ENCODE data around the gene SORD.
"Not testable (repeated sequence)": the region's sequence is repeated elsewhere in the genome, so short reads cannot be mapped to it uniquely, and the experiment has no call there.

The SORD gene

DNA sequence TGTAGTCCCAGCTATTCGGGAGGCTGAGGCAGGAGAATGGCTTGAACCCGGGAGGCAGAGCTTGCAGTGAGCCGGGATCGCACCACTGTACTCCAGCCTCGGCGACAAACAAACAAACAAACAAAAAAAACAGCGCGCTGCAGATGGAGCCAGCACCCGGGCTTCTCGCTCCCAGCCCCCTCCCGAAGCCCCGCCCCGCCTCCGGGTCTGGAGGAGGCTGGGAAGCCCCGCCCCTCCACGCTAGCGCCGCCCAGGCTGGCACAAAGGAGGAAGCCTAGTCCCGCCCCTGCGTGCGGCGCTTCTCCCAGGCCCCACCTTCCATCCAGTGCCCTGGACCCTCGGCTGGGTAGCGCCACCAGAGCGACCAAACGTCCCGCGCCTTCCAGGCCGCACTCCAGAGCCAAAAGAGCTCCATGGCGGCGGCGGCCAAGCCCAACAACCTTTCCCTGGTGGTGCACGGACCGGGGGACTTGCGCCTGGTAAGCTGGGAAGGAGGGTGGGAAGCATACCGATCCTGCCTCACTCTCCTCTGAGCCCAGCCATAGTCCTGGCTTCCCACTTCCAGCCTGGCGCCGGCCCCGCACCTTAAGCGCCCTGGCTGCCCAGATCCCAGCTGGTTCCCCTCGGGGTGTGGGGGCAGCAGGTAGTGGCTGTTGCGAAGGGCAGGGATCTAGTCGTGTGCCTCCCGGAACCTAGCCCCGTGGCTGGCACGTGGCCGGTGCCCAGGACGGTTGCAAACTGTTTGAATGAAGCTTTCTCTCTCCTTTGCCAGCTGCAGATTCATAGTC, at the start of gene SORD:
SORD (plus strand) TSS at position 325 of the 788 bp plus-strand sequence; CDS start at position 414, 89 bp downstream.
- DNase-seq (ENCODE audit: low read depth, low spot score) = peak; percentile 75

DNA sequence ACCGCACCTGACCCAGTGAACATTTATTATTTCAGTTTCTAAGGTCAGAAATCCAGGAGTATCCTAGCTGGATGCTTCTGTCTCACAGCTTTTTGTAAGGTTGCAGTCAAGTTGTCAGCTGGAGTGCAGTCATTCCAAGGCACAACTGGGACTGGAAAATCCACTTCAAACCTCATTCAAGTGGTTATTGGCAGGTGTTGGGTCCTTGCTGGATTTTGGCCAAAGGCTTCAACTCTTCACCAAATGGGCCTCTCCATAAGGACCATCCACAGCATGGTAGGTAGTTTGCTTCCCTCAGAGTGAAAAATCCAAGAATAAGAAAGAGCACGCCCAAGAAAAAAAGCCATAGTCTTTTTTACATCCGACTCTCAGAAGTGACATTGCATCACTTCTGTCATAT, 46.8 kb upstream of the SORD start:
- DNase-seq (ENCODE audit: low read depth, low spot score) = not testable (repeated sequence)

DNA sequence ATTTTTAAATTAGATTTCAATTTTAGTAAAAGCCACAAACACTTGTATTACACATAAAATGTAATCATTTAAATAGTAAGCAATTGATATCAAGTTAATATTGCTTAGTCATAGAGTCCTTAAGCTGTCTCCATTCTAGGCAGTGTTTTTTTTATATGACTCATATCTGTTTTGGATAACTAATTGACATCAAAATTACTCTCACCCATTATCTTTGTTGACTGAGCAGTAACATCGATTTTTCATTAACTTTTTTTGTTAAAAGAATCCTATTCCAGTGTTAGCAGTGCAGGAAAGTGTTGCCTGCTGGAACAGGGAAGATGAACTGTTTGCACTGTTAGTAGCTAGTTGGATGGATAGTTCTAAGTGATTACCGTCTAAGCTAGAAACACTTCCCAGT, 45.2 kb upstream of the SORD start:
- not testable (repeated sequence) for DNase-seq (ENCODE audit: low read depth, low spot score)

DNA sequence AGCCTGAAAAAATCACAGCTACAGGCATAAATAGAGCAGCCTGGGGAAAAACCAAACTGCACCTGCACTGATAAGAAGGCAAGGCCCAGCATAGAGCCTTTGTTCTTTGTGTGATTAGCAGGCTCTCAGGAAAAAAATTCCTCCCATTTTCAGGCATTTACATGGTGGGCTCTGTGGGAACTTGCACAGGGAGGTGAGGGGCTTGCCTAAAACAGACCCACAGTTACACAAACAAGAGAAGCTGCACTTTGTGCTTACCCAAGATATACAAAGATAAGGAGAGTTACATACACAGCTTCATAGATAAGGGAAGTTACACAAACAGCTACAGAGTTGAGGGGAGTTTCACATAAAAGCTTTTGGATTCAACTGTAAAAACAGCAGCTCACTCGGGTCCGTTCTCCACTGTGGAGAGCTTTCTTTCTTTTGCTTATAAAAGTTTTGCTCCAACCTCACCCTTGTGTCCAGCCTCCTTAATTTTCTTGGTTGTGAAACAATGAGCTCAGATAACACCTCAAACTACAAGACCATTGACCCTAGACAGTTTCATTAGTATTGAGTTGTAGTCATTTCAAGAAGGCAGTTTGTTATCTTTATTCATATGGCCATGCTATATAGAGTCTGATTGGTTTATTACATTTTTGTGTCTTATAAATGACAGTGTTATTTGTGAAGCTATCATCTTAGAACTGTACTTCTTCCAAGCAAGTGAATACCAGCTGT, 43.2 kb upstream of the SORD start:
- not testable (repeated sequence) for DNase-seq (ENCODE audit: low read depth, low spot score)

DNA sequence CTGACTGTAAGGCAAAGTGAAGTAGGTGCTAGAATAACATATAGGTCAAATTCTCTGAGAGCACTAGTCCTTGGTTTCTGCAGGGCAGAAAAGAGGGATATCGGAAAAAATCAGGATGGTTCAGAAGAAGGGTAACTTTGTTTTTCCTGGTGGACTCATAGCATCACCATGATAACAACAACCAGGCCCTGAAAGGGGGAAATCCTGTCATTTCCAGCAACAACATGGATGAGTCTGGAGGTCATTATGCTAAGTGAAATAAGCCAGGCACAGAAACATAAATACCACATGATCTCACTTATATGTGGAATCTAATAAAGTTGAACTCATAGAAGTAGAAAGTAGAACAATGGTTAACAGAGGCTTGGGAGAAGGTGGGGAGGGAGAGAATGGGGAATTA, 38.9 kb upstream of the SORD start:
- not testable (repeated sequence) for DNase-seq (ENCODE audit: low read depth, low spot score)

DNA sequence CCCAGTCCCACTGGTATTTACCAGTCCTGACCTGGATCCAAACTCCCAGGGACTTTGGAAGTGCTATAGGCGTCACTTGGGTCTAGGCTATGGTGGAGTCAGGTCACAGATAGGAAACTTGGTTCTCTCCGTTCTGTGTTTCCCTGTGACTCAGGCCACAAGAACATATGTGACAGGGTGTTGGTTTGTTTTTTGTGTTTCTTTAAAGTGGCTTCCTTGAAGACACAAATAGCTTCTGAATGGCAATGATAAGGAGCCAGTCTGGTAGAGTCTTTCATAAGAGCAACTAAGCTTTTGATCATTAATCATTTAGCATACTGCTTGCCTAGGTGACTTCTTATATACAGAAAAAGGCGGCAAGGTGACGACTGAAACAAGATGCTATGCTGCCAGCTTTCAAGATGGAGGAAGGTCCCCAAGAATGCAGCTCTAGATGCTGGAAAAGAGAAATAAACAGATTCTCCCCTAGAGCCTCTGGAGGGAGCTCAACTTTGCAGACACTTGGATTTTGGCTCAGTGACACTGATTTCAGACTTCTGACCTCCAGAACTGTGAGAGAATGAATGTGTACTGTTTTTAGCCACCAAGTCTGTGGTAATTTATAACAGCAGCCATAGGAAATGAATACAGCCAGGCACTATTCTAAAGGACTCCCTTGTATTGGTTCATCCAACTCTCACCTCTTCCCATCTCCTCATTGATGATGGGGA, 36.5 kb upstream of the SORD start:
- not testable (repeated sequence) for DNase-seq (ENCODE audit: low read depth, low spot score)

DNA sequence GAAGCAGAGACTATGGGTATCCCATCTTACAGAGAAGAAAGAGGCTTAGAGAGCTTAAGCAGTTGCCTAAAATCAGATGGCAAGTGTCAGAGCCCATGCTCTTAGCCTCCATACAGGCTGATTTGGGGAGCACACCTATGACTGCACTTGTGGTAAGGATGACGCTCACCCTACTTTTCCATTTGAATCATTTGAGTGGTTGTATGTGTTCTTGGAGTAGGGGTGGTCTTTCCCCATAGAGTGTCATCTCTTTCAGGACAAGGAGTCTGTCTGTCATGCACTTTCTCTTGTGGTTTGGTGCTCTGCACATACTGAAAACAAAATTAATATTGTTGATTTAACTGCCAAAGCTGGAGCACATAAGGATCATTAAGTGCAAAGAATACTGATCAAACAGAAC, 35.3 kb upstream of the SORD start:
- not testable (repeated sequence) for DNase-seq (ENCODE audit: low read depth, low spot score)

DNA sequence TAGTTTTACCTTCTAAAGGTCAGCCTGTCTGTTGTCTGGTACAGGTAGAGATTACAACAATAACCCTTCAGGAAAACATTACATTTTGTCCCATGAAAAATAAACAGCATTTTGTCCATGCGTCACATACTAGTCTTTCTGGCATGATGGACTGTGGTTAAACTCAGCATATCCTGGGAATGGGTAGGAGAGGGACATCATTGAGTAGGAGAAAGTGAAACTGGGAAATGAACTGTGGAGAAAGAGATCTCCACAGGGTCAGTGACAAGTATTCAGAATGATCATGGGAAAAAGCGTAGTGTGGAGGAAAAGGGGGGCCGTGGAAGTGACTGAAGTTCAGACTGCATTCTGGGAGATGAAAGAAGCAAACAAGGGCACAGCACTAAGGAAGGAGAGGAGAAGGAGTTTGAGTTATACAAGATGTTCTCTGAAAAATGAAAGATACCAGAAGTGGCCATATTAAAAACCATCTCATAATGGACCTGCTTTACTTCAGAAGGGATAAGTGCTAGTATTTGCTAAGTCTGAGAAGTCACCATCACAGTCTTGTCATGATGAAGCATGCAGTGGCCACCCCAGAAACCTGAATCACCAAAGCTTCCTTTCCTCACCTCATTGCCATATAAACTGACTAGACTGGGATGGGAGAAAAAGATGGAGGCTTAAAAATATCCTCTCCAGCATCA, 34.7 kb upstream of the SORD start:
- DNase-seq (ENCODE audit: low read depth, low spot score) = not testable (repeated sequence)

DNA sequence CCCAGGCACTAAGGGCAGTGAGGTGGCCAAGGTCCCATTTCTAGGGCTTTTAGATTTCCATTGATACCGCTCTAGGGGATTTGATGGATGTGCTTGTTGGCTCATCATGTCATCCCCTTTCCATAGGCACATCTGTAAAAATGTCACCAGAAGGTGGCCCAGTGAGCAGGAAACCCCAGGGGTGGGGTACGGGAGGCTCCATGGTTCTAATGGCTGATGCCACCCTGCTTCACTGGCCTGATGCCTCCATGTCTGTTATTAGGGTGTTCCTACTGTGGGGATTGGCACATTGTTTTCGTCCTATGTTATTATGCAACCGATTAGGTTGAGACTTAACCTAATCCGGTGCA, 34.1 kb upstream of the SORD start:
- not testable (repeated sequence) for DNase-seq (ENCODE audit: low read depth, low spot score)

DNA sequence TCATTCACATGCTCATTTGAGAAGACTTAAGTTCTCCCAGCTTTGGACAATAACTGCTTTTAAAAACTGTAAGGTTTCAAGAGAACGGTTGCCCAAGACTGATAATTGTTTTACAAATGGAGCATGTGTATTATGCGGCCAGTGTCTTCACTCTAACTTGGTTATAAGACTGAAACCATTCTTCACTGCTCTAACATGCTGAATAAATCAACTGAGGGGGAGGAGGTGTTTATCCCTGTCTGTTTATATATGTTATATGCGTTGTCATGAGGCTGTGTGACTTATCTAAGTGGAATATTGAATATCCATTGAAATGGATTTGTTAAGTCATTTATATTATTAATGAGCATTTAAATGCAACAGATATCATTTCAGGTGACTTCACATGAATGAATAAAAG, 25.4 kb upstream of the SORD start:
- not testable (repeated sequence) for DNase-seq (ENCODE audit: low read depth, low spot score)

DNA sequence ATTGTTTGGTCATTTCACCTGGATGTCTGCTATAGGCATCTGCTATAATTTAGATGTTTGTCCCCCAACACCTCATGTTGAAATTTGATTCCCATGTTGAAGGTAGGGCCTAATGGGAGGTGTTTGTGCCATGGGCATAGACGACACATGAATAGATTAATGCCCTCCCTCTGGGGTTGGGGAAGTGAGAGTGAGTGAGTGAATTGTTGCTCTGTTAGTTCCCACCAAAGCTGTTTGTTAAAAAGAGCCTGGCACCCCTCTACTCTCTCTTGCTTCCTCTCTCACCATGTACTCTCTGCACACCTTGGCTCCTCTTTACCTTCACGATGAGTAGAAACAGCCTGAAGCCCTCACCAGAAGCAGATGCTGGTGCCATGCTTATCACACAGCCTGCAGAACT, 23.9 kb upstream of the SORD start:
- no peak for DNase-seq (ENCODE audit: low read depth, low spot score)

DNA sequence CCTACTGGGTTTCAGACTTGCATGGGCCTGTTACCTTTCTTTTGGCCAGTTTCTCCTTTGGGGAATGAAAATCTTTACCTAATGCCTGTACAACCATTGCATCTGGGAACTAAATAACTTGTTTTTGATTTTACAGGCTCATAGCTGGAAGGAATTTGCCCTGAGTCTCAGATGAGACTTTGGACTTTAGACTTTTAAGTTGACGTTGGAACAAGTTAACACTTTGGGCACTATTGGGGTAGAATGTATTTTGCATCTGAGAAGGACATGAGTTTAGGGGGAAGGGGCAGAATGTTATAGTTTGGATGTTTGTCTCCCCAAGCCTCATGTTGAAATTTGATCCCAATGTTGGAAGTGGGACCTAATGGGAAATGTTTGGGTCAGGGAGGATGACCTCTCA, 21.8 kb upstream of the SORD start:
- not testable (repeated sequence) for DNase-seq (ENCODE audit: low read depth, low spot score)

DNA sequence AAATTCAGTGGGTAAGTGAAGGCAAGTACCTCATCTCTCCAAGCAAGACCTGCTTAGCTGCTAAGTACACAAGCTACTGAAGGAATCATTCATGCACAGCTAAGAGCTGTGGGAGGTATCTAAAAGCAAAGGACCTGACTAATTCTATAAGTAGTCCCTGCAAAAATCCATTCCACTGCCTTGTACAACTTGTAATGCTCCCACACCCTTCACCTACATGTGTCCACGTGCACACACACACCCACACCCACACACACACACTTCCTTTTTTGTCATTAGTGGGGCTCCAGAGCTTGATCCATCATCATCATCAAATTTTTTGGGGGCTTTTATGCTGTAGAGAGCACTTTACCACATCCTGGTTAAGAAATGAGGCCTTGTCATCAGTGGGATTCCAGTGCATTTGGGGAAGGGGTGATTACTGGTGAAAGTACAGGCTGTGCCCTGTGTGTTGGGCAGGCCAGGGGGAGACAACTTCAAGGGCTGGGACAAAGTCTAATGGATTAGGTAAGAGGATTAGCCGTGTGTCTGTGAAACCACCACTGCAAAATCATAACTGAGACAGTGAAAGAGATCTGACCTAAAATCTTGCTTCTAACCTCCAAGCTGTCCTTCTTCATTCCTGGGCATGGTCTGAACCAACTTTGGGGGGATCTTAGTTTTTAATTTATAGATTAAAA, 19.1 kb upstream of the SORD start:
- DNase-seq (ENCODE audit: low read depth, low spot score) = not testable (repeated sequence)

DNA sequence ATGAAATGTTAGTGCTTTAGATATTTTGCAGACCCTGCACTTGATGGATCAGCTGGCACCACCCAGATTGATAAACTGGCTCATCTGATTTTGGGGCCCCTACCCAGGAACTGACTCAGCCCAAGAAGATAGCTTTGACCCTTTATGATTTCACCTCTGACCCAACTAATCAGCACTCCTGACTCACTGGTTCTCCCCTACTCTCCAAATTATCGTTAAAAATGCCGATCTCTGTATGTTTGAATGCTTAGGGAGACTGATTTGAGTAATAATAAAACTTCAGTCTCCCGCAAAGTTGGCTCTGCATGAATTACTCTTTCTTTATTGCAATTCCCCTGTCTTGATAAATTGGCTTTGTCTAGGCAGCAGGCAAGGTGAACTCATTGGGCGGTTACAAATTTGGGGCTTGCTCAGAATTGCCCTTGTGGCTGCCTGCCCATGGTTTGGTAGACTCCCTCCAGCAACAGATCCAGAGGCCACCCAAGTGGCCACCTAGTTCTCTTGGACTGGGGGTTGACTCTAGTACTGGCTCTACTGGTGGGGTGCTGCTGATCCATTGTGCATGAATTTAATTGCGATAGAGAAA, 18.3 kb upstream of the SORD start:
- DNase-seq (ENCODE audit: low read depth, low spot score) = not testable (repeated sequence)

DNA sequence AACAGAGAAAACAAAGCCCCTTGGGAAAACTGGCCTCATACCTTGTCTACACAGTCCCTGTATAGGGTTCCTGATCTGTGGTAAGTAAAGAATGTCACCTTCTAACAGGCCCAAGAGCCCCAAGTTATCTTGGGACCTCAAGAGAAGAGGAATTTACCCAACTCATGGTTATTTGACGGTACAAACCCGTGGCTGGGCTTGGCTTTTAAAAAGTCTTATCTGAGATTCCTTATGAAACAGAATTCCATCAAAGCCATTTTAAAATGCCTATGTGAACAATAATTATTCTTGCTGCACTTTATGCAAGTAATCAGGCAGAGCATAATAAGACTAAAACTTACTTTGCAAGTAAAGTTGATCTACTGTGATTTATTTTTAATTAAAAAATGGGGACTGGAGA, 13.9 kb upstream of the SORD start:
- no peak for DNase-seq (ENCODE audit: low read depth, low spot score)

DNA sequence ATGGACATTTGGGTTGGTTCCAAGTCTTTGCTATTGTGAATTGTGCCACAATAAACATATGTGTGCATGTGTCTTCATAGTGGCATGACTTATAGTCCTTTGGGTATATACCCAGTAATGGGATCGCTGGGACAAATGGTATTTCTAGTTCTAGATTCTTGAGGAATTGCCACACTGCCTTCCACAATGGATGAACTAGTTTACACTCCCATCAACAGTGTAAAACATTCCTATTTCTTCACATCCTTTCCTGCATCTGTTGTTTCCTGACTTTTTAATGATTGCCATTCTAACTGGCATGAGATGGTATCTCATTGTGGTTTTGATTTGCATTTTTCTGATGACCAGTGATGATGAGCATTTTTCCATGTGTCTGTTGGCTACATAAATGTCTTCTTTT, 7.9 kb upstream of the SORD start:
- DNase-seq (ENCODE audit: low read depth, low spot score) = not testable (repeated sequence)

DNA sequence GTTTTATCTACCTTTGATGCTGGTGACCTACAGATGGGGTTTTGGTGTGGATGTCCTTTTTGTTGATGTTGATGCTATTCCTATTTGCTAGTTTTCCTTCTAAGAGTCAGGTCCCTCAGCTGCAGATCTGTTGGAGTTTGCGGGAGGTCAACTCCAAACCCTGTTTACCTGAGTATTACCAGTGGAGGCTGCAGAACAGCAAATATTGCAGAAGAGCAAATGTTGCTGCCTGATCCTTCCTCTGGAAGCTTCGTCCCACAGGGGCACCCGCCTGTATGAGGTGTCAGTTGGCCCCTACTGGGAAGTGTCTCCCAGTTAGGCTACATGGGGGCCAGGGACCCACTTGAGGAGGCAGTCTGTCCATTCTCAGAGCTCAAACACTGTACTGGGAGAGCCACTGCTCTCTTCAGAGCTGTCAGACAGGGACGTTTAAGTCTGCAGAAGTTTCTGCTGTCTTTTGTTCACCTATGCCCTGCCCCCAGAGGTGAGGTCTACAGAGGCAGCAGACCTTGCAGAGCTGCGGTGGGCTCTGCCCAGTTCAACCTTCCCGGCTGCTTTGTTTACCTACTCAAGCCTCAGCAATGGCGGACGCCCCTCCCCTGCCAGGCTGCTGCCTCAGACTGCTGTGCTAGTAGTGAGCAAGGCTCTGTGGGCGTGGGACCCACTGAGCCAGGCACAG, 2.6 kb upstream of the SORD start:
- DNase-seq (ENCODE audit: low read depth, low spot score) = not testable (repeated sequence)

DNA sequence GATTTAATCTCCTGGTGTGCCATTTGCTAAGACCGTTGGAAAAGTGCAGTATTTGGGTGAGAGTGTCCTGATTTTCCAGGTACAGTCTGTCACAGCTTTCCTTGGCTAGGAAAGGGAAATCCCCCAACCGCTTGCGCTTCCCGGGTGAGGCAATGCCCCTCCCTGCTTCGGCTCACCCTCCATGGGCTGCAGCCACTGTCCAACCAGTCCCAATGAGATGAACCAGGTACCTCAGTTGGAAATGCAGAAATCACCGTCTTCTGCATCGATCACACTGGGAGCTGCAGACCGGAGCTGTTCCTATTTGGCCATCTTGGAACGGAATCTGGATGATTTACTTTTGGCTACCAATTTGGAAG, 2.1 kb upstream of the SORD start:
- DNase-seq (ENCODE audit: low read depth, low spot score) = not testable (repeated sequence)

DNA sequence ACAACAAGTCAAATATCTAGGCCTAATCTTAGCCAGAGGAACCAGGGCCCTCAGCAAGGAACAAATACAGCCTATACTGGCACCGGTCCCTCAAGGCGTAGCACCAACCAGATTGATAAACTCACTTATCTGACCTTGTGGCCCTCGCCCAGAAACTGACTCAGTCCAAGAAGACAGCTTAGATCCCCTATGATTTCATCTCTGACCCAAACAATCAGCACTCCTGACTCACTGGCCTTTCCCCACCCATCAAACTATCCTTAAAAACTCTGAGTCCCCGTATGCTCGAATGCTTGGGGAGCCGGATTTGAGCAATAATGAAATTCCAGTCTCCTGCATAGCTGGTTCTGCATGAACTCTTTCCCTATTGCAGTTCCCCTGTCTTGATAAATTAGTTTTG, 1.6 kb upstream of the SORD start:
- DNase-seq (ENCODE audit: low read depth, low spot score) = no peak

DNA sequence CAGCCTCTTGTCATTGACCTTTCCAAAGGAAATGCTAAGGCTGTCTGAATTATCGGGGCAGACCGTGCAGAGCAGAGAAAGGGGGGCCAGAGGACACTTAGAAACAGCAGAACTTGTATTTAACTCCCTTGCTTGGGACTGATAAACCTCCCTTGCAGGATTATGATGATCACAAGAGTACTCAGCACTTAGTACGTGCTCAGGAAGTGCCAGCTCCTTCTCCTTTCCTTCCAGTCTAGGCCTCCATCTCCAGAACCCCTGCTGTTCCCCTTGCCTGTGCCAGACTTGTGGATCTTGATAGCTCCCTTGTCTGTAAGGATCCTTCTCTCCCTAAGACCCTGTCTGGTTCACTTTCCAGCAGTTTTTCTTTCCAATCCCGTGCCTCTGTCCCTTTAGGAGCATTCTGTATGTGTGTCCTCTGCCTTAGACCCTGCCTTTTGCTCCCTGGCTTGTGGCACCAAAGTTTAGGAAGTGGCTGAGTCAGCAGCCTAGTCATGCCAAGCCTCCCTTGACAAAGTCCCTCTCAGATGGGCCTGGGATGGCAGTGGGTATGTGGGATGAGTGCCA, 747 bp downstream of the SORD start:
- no peak for DNase-seq (ENCODE audit: low read depth, low spot score)
